GM19397 (cell line): ENCODE results near the gene CTDSPL2.
"Not testable (repeated sequence)": the region's sequence is repeated elsewhere in the genome, so short reads cannot be mapped to it uniquely, and the experiment has no call there.

ENCODE experiments used
- ATAC-seq: cut with Tn5 transposase; IDR thresholded peaks from one replicate; pipeline ENCODE4 v1.9.1; 2021; ENCODE audit warnings: mild to moderate bottlenecking, moderate library complexity; ENCODE audit not compliant: unreplicated experiment

Gene CTDSPL2

GRCh38 chr15:44482090-44482489 is 54.7 kb downstream of the CTDSPL2 start:
- ATAC-seq = no peak

- no peak for ATAC-seq
Measured at GRCh38 chr15:44485880-44486279, 58.5 kb downstream of the CTDSPL2 start.

- ATAC-seq = no peak
Measured at GRCh38 chr15:44489464-44489863, 62.0 kb downstream of the CTDSPL2 start.

GRCh38 chr15:44490622-44491021 is 63.2 kb downstream of the CTDSPL2 start:
- no peak for ATAC-seq

GRCh38 chr15:44492040-44492439 is 64.6 kb downstream of the CTDSPL2 start:
- ATAC-seq = no peak

GRCh38 chr15:44492672-44493071 is 65.2 kb downstream of the CTDSPL2 start:
- no peak for ATAC-seq

- ATAC-seq = no peak
Measured at GRCh38 chr15:44495562-44495961, 68.1 kb downstream of the CTDSPL2 start.

- no peak for ATAC-seq
Measured at GRCh38 chr15:44500555-44500954, 73.1 kb downstream of the CTDSPL2 start.

- no peak for ATAC-seq
Measured at GRCh38 chr15:44501768-44502366, 74.4 kb downstream of the CTDSPL2 start.

- ATAC-seq = no peak
Measured at GRCh38 chr15:44516436-44516835, 89.0 kb downstream of the CTDSPL2 start.

GRCh38 chr15:44519537-44519936 is 92.1 kb downstream of the CTDSPL2 start:
- ATAC-seq = no peak

GRCh38 chr15:44525018-44525417 is 97.6 kb downstream of the CTDSPL2 start:
- no peak for ATAC-seq

GRCh38 chr15:44527241-44527640 is 99.8 kb downstream of the CTDSPL2 start:
- no peak for ATAC-seq

GRCh38 chr15:44529864-44530604 is 102.6 kb downstream of the CTDSPL2 start:
- ATAC-seq = no peak

- ATAC-seq = no peak
Measured at GRCh38 chr15:44530653-44531052, 103.2 kb downstream of the CTDSPL2 start.

GRCh38 chr15:44532275-44532674 is 104.8 kb downstream of the CTDSPL2 start:
- not testable (repeated sequence) for ATAC-seq

- no peak for ATAC-seq
Measured at GRCh38 chr15:44532689-44533088, 105.3 kb downstream of the CTDSPL2 start.

- ATAC-seq = no peak
Measured at GRCh38 chr15:44535092-44535491, 107.7 kb downstream of the CTDSPL2 start.

- ATAC-seq = no peak
Measured at GRCh38 chr15:44535523-44536301, 108.3 kb downstream of the CTDSPL2 start.

- ATAC-seq = peak; percentile 60
Measured at GRCh38 chr15:44536302-44536961, 109.0 kb downstream of the CTDSPL2 start.
